Subcutaneous adipose tissue (tissue), 4 donors: ENCODE results near the gene FSTL4. TPM values are rescaled to one million over a fixed set of nuclear protein-coding genes. Genes with fewer than 3 reads are reported as not detected.

Experiments
- total RNA-seq, 4 donors: library from RNA; depleted of rRNA; stranded (reverse); fragments of >200 nt; gene quantifications; one replicate each; pipeline ENCODE4 v1.1.0, GENCODE V29; 2016
- TF ChIP-seq, protein P1 (sequence below): fragments of 450-650 bp; IDR thresholded peaks from one replicate; pipeline ENCODE4 v1.5.1; 2016; ENCODE audit warnings: low read depth, mild to moderate bottlenecking, control low read depth, antibody characterized with exemption, moderate library complexity

FSTL4 gene
- total RNA-seq, 4 donors from 2014 or later: not detected

DNA sequence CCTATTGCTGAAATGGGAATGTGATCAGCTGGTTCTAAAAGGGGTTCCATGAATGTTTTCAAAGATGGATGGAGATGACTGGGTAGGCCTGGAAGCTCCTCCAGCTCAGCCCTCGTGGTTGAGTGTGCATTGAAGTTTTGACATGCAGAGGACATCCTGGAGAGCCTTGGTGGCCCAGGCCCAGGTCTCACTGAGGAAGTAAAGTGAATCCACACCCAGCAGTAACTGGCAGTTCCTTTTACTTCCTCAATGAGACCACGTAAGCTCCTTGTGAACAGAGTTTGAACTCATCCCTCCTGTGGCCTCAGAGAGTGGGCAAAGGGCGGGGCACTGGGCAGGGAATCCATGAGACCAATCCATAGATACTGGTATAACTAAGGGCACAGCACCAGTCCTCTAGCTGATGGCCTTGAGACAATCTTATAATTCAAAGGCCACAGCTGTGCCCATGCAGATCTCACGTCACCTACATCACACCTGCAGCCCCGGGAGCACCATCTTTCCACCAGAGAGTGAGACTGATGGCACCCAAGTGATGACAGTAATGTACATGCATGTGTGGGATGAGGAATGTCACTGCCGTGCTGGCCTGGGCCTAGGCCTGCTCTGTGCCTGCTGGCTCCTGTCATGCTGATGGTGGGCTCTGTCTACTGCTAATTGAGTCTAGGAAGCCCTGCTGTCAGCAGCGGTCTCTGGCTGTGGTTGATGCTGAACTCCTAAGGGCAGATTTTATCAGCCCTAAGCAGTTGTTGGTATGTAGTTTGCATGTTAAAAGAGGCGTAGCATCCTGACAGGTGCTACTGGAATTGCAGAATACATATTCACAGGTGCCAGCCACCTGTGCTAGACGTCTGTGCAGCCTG, 257.8 kb downstream of the FSTL4 start:
- TF ChIP-seq, protein P1, sequence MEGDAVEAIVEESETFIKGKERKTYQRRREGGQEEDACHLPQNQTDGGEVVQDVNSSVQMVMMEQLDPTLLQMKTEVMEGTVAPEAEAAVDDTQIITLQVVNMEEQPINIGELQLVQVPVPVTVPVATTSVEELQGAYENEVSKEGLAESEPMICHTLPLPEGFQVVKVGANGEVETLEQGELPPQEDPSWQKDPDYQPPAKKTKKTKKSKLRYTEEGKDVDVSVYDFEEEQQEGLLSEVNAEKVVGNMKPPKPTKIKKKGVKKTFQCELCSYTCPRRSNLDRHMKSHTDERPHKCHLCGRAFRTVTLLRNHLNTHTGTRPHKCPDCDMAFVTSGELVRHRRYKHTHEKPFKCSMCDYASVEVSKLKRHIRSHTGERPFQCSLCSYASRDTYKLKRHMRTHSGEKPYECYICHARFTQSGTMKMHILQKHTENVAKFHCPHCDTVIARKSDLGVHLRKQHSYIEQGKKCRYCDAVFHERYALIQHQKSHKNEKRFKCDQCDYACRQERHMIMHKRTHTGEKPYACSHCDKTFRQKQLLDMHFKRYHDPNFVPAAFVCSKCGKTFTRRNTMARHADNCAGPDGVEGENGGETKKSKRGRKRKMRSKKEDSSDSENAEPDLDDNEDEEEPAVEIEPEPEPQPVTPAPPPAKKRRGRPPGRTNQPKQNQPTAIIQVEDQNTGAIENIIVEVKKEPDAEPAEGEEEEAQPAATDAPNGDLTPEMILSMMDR: no peak

DNA sequence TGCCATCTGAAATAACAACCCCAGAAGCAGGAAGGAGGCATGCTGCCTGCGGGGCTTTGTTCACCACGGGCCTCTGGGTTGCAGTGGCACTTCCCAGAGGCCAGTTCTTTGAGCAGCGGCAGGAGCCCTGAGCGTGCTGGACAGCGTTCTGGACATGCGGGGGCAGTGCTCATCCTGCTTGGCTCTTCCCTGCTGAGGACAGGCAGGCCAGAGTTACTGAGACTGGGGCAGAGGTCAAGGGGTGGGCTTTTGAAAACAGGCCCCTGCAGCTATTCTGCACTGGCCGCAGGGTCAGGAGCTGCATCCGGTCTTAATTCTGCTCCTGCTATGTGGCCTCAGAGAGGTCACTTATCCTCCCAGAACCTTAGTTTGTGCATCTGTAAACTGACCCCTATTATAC, 258.6 kb downstream of the FSTL4 start:
- TF ChIP-seq, protein P1: no peak

DNA sequence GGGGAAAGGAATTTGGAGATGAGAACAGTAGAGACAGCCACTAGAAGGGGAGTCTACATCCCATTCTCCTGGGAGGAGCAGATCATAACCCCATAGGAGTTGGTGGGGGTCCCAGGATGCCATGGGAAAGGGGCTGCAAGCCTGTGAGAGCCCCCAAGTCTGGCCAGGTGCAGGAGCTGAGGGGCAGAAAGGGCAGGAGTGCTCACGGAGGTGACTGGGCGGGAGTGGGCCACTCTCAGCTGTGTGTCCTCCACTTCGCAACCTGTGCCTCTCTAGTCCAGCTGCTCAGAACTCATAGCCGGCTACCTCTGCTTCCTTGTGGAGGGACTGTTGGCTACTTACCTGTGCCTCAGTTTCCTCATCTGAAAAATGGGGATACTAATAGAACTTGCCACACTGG, 263.9 kb downstream of the FSTL4 start:
- TF ChIP-seq, protein P1: no peak

DNA sequence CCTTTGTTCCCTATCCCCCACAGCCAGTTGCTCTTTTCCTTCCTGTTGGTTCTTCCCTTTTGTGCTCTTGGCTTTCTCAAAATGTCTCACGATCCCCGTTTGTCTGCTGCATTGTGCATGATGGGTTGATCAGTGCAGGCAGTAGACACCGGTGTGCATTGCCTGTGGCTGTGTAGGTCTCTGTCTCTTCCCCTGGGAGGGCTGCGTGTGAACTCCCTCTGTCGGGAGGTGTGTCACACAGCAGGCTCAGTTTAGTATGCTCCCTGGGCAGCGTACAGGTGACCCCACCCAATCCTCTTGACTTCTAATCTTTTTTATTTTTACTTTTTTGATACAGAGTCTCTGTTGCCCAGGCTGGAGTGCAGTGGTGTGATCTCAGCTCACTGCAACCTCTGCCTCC, 265.3 kb downstream of the FSTL4 start:
- TF ChIP-seq, protein P1: no peak

DNA sequence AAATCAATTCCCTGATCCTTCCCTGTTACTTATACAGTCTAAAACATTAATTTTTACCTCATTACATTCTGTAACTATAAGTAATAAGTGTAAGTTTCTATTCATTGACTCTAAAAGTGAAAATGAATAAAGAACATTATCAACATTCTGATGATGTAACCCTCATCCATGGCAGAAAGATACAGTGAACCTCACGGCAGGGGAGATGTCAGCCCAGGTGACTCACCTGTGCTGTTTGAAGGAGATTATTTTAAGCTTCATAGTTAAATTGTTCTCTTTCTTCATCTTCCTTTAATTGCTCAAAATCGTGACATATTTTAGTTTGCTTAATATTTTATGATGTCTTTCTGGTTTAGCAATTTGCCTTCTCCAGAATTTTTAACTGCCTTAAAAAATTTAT, 268.1 kb downstream of the FSTL4 start:
- TF ChIP-seq, protein P1: no peak

DNA sequence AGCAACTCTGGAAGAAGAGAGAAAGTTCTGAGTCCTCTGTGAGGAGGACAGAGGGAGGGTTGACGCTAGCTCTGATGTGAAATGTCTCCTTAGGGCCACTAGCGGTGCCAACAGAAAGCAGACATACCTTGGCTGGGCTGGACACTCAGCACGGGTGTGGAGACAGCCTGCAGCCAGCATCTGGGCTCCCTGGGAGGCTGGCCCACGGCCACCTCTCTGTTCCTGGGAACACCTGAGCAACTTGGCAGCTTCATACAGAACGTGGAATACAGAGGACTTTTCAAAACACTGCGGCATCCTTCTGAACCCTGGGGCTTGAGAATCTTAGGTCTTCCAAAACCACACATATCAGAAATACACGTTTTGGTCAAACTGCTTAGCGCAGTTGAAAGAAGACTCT, 269.1 kb downstream of the FSTL4 start:
- TF ChIP-seq, protein P1: no peak

DNA sequence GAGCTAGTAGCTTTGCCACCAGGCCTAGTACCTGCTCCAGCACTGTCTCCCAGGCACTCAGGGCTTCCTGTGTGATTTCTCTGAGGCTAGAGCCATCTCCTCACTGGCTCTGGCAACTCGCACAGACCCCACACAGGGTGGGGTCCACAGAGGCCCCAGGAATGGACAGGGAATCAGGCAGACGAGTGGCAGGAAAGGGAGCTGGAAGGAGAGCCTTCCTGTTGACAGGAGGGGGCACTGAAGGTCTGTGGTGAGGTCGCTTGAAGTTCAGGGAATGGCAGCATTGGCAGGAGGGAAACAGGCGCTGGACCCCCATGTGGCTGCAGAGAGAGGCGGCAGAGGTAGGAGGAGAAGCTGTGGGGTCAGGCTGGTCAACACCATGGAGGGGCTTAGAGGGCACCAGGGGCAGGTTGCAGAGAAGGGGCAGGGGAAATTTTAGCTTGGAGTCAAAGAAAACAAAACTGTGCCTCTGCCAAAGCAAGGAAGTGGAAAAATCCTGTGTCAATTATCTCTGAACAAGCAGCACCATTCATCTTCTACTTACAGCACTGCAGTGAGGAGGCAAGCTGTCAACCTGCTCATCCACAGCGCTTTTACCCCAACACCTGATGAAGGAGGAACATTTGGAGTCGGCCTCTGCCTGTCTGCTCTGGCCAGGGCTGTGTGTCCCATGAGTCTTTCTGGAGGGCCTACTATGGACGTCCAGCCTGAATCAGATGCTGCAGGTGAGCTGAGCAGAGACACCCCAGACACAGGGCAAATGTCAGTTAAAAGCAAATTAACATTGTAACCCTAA, 270.2 kb downstream of the FSTL4 start:
- TF ChIP-seq, protein P1: no peak
